Measurements from ENCODE around the gene DPH7.

The DPH7 gene

DNA sequence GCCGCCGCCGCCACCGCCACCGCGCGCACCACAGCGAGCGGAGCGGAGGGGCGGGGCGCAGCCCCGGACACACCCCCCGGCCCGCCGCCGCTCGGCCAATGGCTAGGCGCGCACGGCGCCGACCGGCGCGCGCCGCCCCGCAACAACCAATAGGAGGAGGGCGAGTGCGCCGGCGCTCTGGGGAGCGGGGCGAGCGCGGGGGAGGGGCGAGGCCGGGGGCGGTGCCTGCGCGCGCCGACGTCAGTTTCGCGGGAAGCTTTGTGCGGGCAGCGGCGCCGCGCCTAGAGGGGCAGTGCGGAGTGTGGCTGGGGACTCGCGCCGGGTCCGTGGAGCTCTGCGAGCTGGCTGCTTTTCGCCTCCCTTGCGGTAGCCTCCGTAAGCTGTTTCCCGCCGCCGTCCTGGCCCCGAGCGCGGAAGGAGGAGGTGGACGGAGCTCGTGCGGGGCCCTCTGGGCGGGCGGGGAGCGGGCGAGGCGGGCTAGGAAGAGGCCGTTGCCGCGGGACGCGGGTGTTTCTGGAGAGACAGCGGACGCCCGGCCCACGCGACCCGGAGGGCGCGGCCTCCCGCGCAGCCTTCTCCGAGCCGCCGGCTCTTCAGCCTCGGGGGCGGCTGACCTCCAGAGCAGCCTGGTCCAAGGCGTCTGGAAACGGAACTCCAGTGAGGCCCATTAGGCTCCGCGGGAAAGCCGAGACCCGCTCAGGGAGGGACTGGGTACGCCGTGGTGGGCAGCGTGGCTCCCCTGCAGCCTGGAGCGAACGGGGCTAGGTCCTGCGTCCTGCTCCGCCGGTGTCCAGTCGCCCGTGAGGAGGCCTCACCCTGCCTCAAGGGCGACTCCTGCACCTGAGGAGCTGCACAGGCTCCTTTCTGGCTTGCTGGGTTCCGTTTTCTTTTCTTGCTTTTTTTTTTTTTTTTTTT lies 12.0 kb upstream of the DPH7 start, which contains the start of gene ZMYND19:
Gene ZMYND19 (minus strand): TSS at position 44 of the 915 bp plus-strand sequence. CDS start 249 bp downstream, outside the sequence.
- Histone ChIP-seq H3K27me3 (peaks cover 4% of the 10 kb centered on the region), H3K27ac (peak within 1 kb of the TSS; percentile 70), H3K4me3 (ENCODE audit: low read depth in 1 of 2, low read length in 1 of 2) (peak within 1 kb of the TSS; percentile 65 to 83), H3K4me1 (ENCODE audit: control insufficient read depth in 1 of 2, insufficient read depth in 1 of 2, low read depth in 1 of 2, low read length in 1 of 2) (peaks cover 28 to 33% of the 10 kb centered on the region in 2 experiments), H3K36me3 (no peaks in the 10 kb centered on the region), H3K9me3 (no peaks in the 10 kb centered on the region)
- peak; percentile 32 for TF ChIP-seq CTCF (IDR thresholded peaks at IDR 0.05)

DNA sequence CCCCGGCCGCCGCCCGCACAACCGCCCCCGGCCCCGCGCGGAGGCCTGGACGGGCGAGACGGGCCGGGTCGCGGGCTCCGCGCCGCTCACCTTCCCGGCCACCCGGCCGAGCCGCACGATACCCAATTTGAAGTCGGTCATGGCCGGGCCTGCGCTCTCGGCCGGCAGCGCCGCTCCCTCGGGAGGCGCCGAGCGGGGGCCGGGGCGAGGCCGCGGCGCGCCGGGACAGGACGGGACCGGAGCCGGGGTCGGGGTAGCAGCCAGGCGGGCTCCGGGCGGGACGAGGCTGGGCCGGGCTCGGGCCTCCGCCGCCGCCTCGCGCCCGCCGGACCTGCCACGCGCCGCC lies 11.4 kb upstream of the DPH7 start:
- peaks cover 28 to 33% of the 10 kb centered on the region in 2 experiments for H3K4me1 ChIP-seq (ENCODE audit: control insufficient read depth in 1 of 2, insufficient read depth in 1 of 2, low read depth in 1 of 2, low read length in 1 of 2)
- H3K36me3 ChIP-seq, result no peaks in the 10 kb centered on the region

DNA sequence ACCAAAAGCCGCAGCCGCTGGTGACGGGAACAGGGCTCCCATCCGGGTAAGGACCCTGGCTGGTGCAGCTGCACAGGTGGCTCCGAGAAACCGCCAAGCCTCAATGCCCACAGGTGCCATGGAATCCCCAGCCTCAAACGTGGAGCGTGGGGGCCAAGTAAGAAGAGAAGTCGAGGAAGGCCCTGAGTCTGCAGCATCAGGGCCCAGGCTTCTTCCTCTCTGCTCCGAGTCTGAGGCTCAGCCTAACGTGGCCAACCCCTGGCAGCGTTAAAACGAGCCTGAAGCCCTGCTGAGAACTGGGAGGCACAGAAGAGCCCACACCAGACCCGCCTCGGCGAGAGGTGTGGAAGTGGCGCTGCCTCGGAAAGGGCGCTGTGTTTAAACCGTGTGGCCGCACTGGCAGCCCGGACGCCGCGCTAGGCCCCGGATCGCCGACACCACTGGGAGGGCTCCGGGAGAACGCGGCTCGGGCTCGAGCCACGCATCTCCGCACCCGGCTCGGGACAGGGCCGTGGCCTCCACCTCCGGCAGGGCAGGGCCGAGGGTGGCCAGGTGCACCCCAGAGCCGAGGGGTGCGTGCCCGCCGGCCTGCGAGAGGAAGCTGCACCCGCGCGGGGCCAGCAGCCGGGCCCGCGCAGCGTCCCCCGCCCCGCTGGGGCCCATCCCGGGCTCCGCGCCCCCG lies 10.9 kb upstream of the DPH7 start:
- Histone ChIP-seq H3K27ac (no peak overlapping the region), H3K4me3 (ENCODE audit: low read depth in 1 of 2, low read length in 1 of 2) (peak overlapping the region; percentile 53 to 55), H3K9me3 (no peaks in the 10 kb centered on the region), H3K27me3 (peaks cover 4% of the 10 kb centered on the region), H3K36me3 (no peaks in the 10 kb centered on the region), H3K4me1 (ENCODE audit: control insufficient read depth in 1 of 2, insufficient read depth in 1 of 2, low read depth in 1 of 2, low read length in 1 of 2) (peaks cover 28 to 33% of the 10 kb centered on the region in 2 experiments)
- TF ChIP-seq CTCF (IDR thresholded peaks at IDR 0.05), result no peak

More for the DNA sequence above, 11.4 kb upstream of the DPH7 start:
- TF ChIP-seq CTCF (IDR thresholded peaks at IDR 0.05), result no peak
- Histone ChIP-seq H3K4me3 (ENCODE audit: low read depth in 1 of 2, low read length in 1 of 2) (peak overlapping the region; percentile 53 to 55), H3K27ac (no peak overlapping the region), H3K9me3 (no peaks in the 10 kb centered on the region), H3K27me3 (peaks cover 4% of the 10 kb centered on the region)

DNA sequence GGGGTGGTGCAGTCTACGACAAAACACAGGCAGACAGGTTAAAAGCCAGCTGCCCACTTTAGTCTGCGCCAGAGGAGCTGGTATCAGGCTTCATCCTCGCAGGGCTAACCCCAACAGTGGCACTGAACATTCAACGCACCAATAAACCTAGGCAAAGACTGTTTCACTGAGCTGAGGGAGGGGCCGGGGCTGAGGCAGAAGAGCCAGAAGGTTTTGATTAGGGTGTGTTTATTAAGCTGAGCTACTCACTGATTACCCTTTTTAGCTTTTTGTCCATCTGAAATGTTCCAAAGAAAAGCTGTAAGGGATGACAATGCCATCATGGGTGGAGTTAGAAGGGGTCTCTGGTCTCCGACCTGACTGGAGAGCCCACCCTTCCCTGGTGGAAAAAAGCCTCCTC lies 10.2 kb upstream of the DPH7 start:
- H3K27ac ChIP-seq, result no peak overlapping the region
- TF ChIP-seq CTCF (IDR thresholded peaks at IDR 0.05), result no peak
- H3K9me3 ChIP-seq, result no peaks in the 10 kb centered on the region
- H3K36me3 ChIP-seq, result no peaks in the 10 kb centered on the region
- H3K4me1 ChIP-seq (ENCODE audit: control insufficient read depth in 1 of 2, insufficient read depth in 1 of 2, low read depth in 1 of 2, low read length in 1 of 2), result peaks cover 28 to 33% of the 10 kb centered on the region in 2 experiments
- no peak overlapping the region for H3K4me3 ChIP-seq (ENCODE audit: low read depth in 1 of 2, low read length in 1 of 2)
- peaks cover 4% of the 10 kb centered on the region for H3K27me3 ChIP-seq

DNA sequence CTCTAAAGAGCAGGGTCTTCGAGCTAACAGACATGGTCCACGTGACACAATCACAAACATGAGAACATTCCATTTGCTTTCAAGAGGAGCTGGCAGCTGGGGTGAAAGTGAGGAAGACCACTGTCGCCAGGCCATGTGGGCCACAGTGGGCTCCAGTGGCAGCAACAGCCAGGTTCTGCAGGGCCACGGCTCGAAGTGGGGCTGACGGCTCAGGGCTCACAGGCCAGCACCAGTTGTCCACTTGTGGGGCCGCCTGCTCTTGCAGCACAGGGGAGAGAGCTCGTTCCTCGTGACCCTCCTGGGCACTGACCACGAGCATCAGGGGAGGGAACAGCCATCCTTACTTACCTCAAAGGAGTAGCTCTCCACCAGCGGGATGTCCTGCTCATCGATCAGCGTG lies 9.6 kb upstream of the DPH7 start:
- TF ChIP-seq CTCF (IDR thresholded peaks at IDR 0.05), result no peak
- Histone ChIP-seq H3K27me3 (peaks cover 4% of the 10 kb centered on the region), H3K4me3 (ENCODE audit: low read depth in 1 of 2, low read length in 1 of 2) (no peak overlapping the region), H3K4me1 (ENCODE audit: control insufficient read depth in 1 of 2, insufficient read depth in 1 of 2, low read depth in 1 of 2, low read length in 1 of 2) (peaks cover 28 to 33% of the 10 kb centered on the region in 2 experiments), H3K9me3 (no peaks in the 10 kb centered on the region), H3K36me3 (no peaks in the 10 kb centered on the region), H3K27ac (no peak overlapping the region)

All from neutrophil (primary cell).